ENCODE data around the gene PAGE2. TPM values are rescaled to one million over a fixed set of nuclear protein-coding genes. Genes with fewer than 3 reads are reported as not detected.

PAGE2 gene
- total and polyA plus RNA-seq, 7 donors = not detected

GRCh38 chrX:55120761-55121358, 32.0 kb downstream of the PAGE2 start:
- peaks cover 0 to 34% (median 0%) of the 10 kb centered on the region in 3 donors for H3K27me3 ChIP-seq (ENCODE audit: insufficient read depth in 3 of 3, low read length in 2 of 3)
- no peak for ATAC-seq

GRCh38 chrX:55123900-55124299, 35.1 kb downstream of the PAGE2 start:
- no peak for ATAC-seq
- Histone ChIP-seq H3K27ac (no peak overlapping the region), H3K27me3 (ENCODE audit: insufficient read depth in 3 of 3, low read length in 2 of 3) (peaks cover 0 to 30% (median 0%) of the 10 kb centered on the region in 3 donors), H3K4me3 (no peak overlapping the region), H3K4me1 (no peaks in the 10 kb centered on the region), H3K9me3 (no peaks in the 10 kb centered on the region), H3K36me3 (ENCODE audit: insufficient read depth in 1 of 2, low read depth in 1 of 2) (no peaks in the 10 kb centered on the region)
- DNase-seq = no peak
- intact Hi-C loops (cut with DNase I) = no loop called here
- WGBS, 3 donors = 55 to 89% (median 88%) methylated on average over 6 to 7 of the region's 7 CpGs
- no peak for TF ChIP-seq CTCF (IDR thresholded peaks at IDR 0.05)

More at GRCh38 chrX:55120761-55121358, 32.0 kb downstream of the PAGE2 start:
- no peaks in the 10 kb centered on the region for H3K4me1 ChIP-seq
- TF ChIP-seq CTCF (IDR thresholded peaks at IDR 0.05) = no peak
- 22 to 46% (median 40%) methylated on average over 2 of the region's 2 CpGs for WGBS, 3 donors
- no peak overlapping the region for H3K27ac ChIP-seq
- DNase-seq = no peak
- H3K36me3 ChIP-seq (ENCODE audit: insufficient read depth in 1 of 2, low read depth in 1 of 2) = no peaks in the 10 kb centered on the region
- no peak overlapping the region for H3K4me3 ChIP-seq
- no peaks in the 10 kb centered on the region for H3K9me3 ChIP-seq
- intact Hi-C loops (cut with DNase I) = no loop called here

- Histone ChIP-seq H3K27ac (no peak overlapping the region), H3K4me3 (no peak overlapping the region), H3K36me3 (ENCODE audit: insufficient read depth in 1 of 2, low read depth in 1 of 2) (no peaks in the 10 kb centered on the region), H3K4me1 (no peaks in the 10 kb centered on the region), H3K27me3 (ENCODE audit: insufficient read depth in 3 of 3, low read length in 2 of 3) (peaks cover 0 to 42% (median 0%) of the 10 kb centered on the region in 3 donors), H3K9me3 (no peaks in the 10 kb centered on the region)
- ATAC-seq (no peak), DNase-seq (no peak)
- WGBS, 3 donors = 50 to 70% (median 65%) methylated on average over 2 of the region's 2 CpGs
- intact Hi-C loops (cut with DNase I) = no loop called here
- no peak for TF ChIP-seq CTCF (IDR thresholded peaks at IDR 0.05)
These were observed 38.9 kb downstream of the PAGE2 start for GRCh38 chrX:55127692-55128091.

- no peak for DNase-seq
- WGBS, 3 donors = 53 to 94% (median 65%) methylated on average over 2 of the region's 2 CpGs
- intact Hi-C loops (cut with DNase I) = no loop called here
These were observed 40.5 kb downstream of the PAGE2 start for GRCh38 chrX:55129361-55129760.

More at GRCh38 chrX:55129361-55129760, 40.5 kb downstream of the PAGE2 start:
- H3K27ac ChIP-seq = no peak overlapping the region
- H3K9me3 ChIP-seq = no peaks in the 10 kb centered on the region
- peaks cover 0 to 38% (median 0%) of the 10 kb centered on the region in 3 donors for H3K27me3 ChIP-seq (ENCODE audit: insufficient read depth in 3 of 3, low read length in 2 of 3)
- TF ChIP-seq CTCF (IDR thresholded peaks at IDR 0.05) = no peak
- H3K4me1 ChIP-seq = no peaks in the 10 kb centered on the region
- ATAC-seq = no peak
- H3K36me3 ChIP-seq (ENCODE audit: insufficient read depth in 1 of 2, low read depth in 1 of 2) = no peaks in the 10 kb centered on the region
- H3K4me3 ChIP-seq = no peak overlapping the region

Measured in psoas muscle (tissue), 8 donors.